GM23248 (cell line): ENCODE results near the gene CEP112.

Experiments
- EZH2 ChIP-seq: fragments of 200-600 bp; sonication (generic); IDR thresholded peaks from 2 replicates; pipeline ENCODE4 v1.6.1; 2018; ENCODE audit warnings: antibody characterized with exemption, mild to moderate bottlenecking; ENCODE audit not compliant: insufficient read depth, poor library complexity, severe bottlenecking
- EZH2phosphoT487 ChIP-seq: fragments of 200-600 bp; sonication (generic); IDR thresholded peaks from 2 replicates; pipeline ENCODE4 v1.6.1; 2018; ENCODE audit warnings: antibody characterized with exemption, moderate library complexity, mild to moderate bottlenecking, low read depth; ENCODE audit not compliant: insufficient read depth

DNA sequence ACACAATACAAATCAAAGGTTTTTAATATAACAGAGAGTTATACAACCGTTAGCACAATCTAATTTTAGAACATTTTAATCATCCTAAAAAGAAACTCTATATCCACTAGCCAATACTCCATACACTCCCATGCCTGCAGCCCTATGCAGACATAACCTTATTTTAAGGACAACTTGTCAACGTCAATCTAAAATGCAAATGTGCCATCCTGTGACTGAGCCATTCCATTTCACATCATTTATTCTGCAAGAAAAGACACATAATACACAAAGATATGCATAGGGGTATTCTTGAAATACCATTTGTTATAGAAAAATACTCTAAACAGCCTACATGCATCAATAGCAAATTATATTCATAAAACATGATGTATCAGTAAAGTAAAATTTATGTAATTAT, 106.7 kb downstream of the CEP112 start:
- no peak for TF ChIP-seq EZH2phosphoT487
- no peak for TF ChIP-seq EZH2
